ENCODE measurements around the gene ERMARD.

DNA sequence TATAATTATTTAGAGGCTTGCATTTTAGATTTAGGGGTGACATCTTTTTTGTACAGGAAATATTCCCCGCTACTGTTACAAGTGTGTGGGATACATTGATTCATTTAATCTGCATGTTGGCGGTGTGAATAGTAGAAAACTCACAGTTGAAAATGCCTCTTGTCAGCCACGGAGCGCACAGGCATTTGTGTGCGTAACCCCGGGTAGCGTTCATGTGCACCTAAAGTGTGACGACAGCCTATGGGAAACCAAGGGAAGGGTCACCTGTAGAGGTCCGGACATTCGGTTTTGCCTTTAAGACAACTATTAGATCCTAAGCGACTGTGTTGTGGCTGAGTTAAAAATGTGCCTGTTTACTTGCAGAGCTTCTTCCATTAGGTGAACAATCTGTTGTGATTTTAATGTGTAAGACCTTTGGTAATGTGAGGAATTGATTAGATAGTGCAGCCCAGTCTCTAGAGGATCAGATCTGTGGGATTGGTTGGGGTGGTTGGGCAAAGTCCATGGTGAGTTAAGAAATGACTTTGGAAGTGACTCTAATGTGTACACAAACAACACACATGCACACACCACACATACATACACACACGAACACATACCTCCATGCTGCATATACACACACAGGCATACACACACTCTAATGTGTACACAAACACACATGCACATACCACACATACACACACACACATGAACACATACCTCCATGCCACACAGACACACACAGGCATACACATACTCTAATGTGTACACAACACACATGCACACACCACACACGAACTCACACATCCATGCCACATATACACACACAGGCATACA lies 15.7 kb downstream of the ERMARD start:
- TF ChIP-seq IRF2 (CRISPR knock-in tag; IDR thresholded peaks at IDR 0.05; ENCODE audit: borderline replicate concordance, low read depth), result no peak
- TF ChIP-seq TEAD1 (CRISPR knock-in tag; IDR thresholded peaks at IDR 0.05), result no peak

Data from WTC11 (cell line).